OCI-LY7 (cell line): Measurements from ENCODE around the gene IMMT. TPM values are rescaled to one million over a fixed set of nuclear protein-coding genes. Genes with fewer than 3 reads are reported as not detected.
A peak's percentile ranks its signal among the peaks of the same experiment; 100 is the strongest.

ENCODE experiments used
- BruUV-seq: library from RNA; stranded (reverse); fragments of 400-500 nt; replicated peaks from 2 replicates; lab custom pipeline; 2021; lab: Mats Ljungman, UMichigan
- CTCF ChIA-PET: fragments of 300-600 bp; sonication (Branson Sonifier 250); formaldehyde crosslinking; loops from one replicate; lab custom pipeline; 2022; ENCODE audit warnings: antibody characterized with exemption; ENCODE audit not compliant: unreplicated experiment; lab: Charles Lee
- POLR2A ChIA-PET: fragments of 300-600 bp; sonication (Branson Sonifier 250); formaldehyde crosslinking; loops from one replicate; lab custom pipeline; 2022; ENCODE audit warnings: antibody characterized with exemption; lab: Charles Lee
- DNase-seq: peaks from one replicate; pipeline ENCODE4 v3.0.0-alpha.2; 2015; ENCODE audit warnings: low spot score
- H2AFZ ChIP-seq: fragments of 200-600 bp; sonication (generic), shearing (Covaris generic); 2 replicates; pipeline ENCODE4 v1.6.1; 2014; ENCODE audit warnings: mild to moderate bottlenecking, antibody characterized with exemption, low read length, moderate library complexity
- H3K27ac ChIP-seq: fragments of 200-600 bp; sonication (generic); 2 replicates; pipeline ENCODE4 v1.5.1; 2014; ENCODE audit warnings: mixed run types, low read depth, mild to moderate bottlenecking, moderate library complexity, low read length, inconsistent platforms; ENCODE audit not compliant: poor library complexity, severe bottlenecking
- H3K36me3 ChIP-seq: fragments of 200-600 bp; sonication (generic); 2 replicates; pipeline ENCODE4 v1.6.1; 2014; ENCODE audit warnings: mild to moderate bottlenecking, antibody characterized with exemption, low read length, moderate library complexity, mixed read lengths; ENCODE audit not compliant: insufficient read depth
- H3K4me1 ChIP-seq: fragments of 200-600 bp; sonication (generic); 2 replicates; pipeline ENCODE4 v1.5.1; 2014; ENCODE audit warnings: mild to moderate bottlenecking, low read length; ENCODE audit not compliant: insufficient read depth, poor library complexity, severe bottlenecking
- H3K4me2 ChIP-seq: fragments of 200-600 bp; sonication (generic); 2 replicates; pipeline ENCODE4 v1.6.1; 2014; ENCODE audit warnings: mild to moderate bottlenecking, low read length
- H3K4me3 ChIP-seq: fragments of 200-600 bp; sonication (generic); 2 replicates; pipeline ENCODE4 v1.5.1; 2014; ENCODE audit warnings: mild to moderate bottlenecking, low read depth, low read length; ENCODE audit not compliant: poor library complexity, severe bottlenecking
- H3K79me2 ChIP-seq: fragments of 200-600 bp; sonication (generic); 2 replicates; pipeline ENCODE4 v1.6.1; 2016; ENCODE audit warnings: low read depth, mild to moderate bottlenecking, low read length, moderate library complexity, mixed read lengths; ENCODE audit not compliant: insufficient read depth
- H3K9me2 ChIP-seq: fragments of 200-600 bp; sonication (generic); 2 replicates; pipeline ENCODE4 v1.6.1; 2016; ENCODE audit warnings: mild to moderate bottlenecking, low read length, mixed read lengths; ENCODE audit not compliant: insufficient read depth
- H3K9me3 ChIP-seq: fragments of 200-600 bp; sonication (generic); 2 replicates; pipeline ENCODE4 v1.6.1; 2014; ENCODE audit warnings: mild to moderate bottlenecking, mixed run types, low read length, mixed read lengths
- H4K20me1 ChIP-seq: fragments of 200-600 bp; sonication (generic); 2 replicates; pipeline ENCODE4 v1.6.1; 2014; ENCODE audit warnings: mild to moderate bottlenecking, antibody characterized with exemption, low read length, moderate library complexity, mixed read lengths; ENCODE audit not compliant: insufficient read depth
- EZH2phosphoT487 ChIP-seq: fragments of 200-600 bp; sonication (generic); IDR thresholded peaks from 2 replicates; pipeline ENCODE4 v1.6.1; 2018; ENCODE audit warnings: low read depth, borderline replicate concordance, mild to moderate bottlenecking, mixed run types, antibody characterized with exemption, low read length, moderate library complexity, mixed read lengths
- intact Hi-C: fragments of 100-400 bp; cut with micrococcal nuclease; formaldehyde crosslinking; loops from one replicate; pipeline ENCODE4 v1.10.0; 2022; ENCODE audit not compliant: unreplicated experiment
- total RNA-seq, 2 experiments: library from RNA; depleted of rRNA in 1 of 2; stranded (reverse); fragments of >200 nt in 1 of 2; shearing (Covaris generic) in 1 of 2; gene quantifications; 2 replicates each; pipeline ENCODE4 v1.2.3, GENCODE V29; 2014 to 2022
- TF ChIP-seq, protein P1 (sequence below): fragments of 200-600 bp; sonication (generic); conservative IDR thresholded peaks from 2 replicates; pipeline ENCODE4 v1.5.1; 2014; ENCODE audit warnings: mild to moderate bottlenecking, antibody characterized with exemption, low read length, moderate library complexity, mixed read lengths

Gene IMMT
- total RNA-seq, 2 experiments from 2014 or later, result 77.3 to 128 TPM

GRCh38 chr2:86226070-86226469, 30.8 kb upstream of the IMMT start:
- Histone ChIP-seq H3K36me3 (no peaks in the 10 kb centered on the region), H3K4me2 (peak overlapping the region; percentile 33), H3K9me2 (no peaks in the 10 kb centered on the region), H3K4me1 (peaks cover 59% of the 10 kb centered on the region), H3K27ac (no peak overlapping the region), H3K4me3 (no peak overlapping the region), H3K9me3 (no peaks in the 10 kb centered on the region), H2AFZ (no peak overlapping the region), H3K79me2 (no peaks in the 10 kb centered on the region), H4K20me1 (no peaks in the 10 kb centered on the region)
- ChIA-PET CTCF (interaction anchor here (0.9 kb wide), 1 partner anchor 10 kb away, joined by 3 read pairs; no protein-coding TSS in a partner anchor), POLR2A (interaction anchor here (0.6 to 1.3 kb wide), 2 partner anchors 11 to 12 kb away, joined by 4 to 5 read pairs; no protein-coding TSS in a partner anchor)
- intact Hi-C loops, result loop anchor here (10.0 kb wide), 1 partner anchor 219 kb away; the partner anchor contains the start of gene KDM3A
- DNase-seq, result peak; percentile 28
- no TSS peak for BruUV-seq
- TF ChIP-seq, protein P1, sequence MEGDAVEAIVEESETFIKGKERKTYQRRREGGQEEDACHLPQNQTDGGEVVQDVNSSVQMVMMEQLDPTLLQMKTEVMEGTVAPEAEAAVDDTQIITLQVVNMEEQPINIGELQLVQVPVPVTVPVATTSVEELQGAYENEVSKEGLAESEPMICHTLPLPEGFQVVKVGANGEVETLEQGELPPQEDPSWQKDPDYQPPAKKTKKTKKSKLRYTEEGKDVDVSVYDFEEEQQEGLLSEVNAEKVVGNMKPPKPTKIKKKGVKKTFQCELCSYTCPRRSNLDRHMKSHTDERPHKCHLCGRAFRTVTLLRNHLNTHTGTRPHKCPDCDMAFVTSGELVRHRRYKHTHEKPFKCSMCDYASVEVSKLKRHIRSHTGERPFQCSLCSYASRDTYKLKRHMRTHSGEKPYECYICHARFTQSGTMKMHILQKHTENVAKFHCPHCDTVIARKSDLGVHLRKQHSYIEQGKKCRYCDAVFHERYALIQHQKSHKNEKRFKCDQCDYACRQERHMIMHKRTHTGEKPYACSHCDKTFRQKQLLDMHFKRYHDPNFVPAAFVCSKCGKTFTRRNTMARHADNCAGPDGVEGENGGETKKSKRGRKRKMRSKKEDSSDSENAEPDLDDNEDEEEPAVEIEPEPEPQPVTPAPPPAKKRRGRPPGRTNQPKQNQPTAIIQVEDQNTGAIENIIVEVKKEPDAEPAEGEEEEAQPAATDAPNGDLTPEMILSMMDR, result no peak
- TF ChIP-seq EZH2phosphoT487, result no peak

DNA sequence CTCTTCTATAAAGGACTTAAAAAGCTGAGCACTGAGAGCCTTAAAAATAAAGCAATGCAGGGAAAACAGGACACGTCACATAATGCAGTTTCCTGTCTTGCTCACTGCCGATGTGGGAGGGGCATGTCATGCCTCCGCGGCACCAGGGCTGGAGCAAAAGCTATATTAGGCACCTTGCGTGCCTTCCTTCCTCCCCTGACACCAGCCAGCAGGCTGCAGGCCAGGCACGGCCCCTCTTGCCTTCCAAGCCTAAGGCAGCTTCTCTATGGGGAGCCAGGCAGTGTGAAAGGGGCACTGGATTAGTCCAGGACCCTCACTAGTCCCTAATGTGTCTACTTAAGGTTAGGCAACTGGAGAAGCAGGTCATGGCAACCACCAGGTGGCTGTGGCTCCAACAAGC, 30.3 kb upstream of the IMMT start:
- Histone ChIP-seq H3K9me2 (no peaks in the 10 kb centered on the region), H3K4me2 (peak overlapping the region; percentile 49), H3K27ac (no peak overlapping the region), H2AFZ (peak overlapping the region; percentile 39; the same call in 1 of the 2 replicates), H3K4me1 (peaks cover 59% of the 10 kb centered on the region), H3K36me3 (no peaks in the 10 kb centered on the region), H4K20me1 (no peaks in the 10 kb centered on the region), H3K9me3 (no peaks in the 10 kb centered on the region), H3K4me3 (no peak overlapping the region), H3K79me2 (no peaks in the 10 kb centered on the region)
- DNase-seq, result peak; percentile 64
- intact Hi-C loops, result loop anchor here (10.0 kb wide), 1 partner anchor 219 kb away; the partner anchor contains the start of gene KDM3A
- BruUV-seq, result no TSS peak
- ChIA-PET POLR2A (interaction anchor here (0.7 to 1.3 kb wide), 4 partner anchors 9 to 18 kb away, joined by 3 to 4 read pairs (median 3); no protein-coding TSS in a partner anchor), CTCF (interaction anchor here (0.9 kb wide), 1 partner anchor 10 kb away, joined by 3 read pairs; no protein-coding TSS in a partner anchor)
- TF ChIP-seq, protein P1, result no peak
- no peak for TF ChIP-seq EZH2phosphoT487
